Central memory CD8-positive, alpha-beta T cell (primary cell): ENCODE data around the gene COLQ.
"Not testable (repeated sequence)": the region's sequence is repeated elsewhere in the genome, so short reads cannot be mapped to it uniquely, and the experiment has no call there.

Source experiments
- ATAC-seq: fragments of 150-1000 bp; cut with Tn5 transposase; replicated peaks from 2 replicates; pipeline ENCODE4 v1.10.0; 2022; ENCODE audit warnings: mild to moderate bottlenecking, moderate FRiP score, moderate number of reproducible peaks; ENCODE audit not compliant: poor library complexity, severe bottlenecking; ENCODE audit errors: extremely low read depth
- DNase-seq, 2 donors: peaks; one replicate each; pipeline ENCODE4 v3.0.0; 2021; ENCODE audit warnings: low spot score in 2 of 2
- H3K27ac Mint-ChIP-seq: one replicate; pipeline ENCODE4 v1.8.0; 2022; ENCODE audit warnings: low read depth, mild to moderate bottlenecking, moderate library complexity, mixed read lengths
- H3K27me3 Mint-ChIP-seq: one replicate; pipeline ENCODE4 v1.8.0; 2022; ENCODE audit warnings: mixed read lengths
- H3K36me3 Mint-ChIP-seq: one replicate; pipeline ENCODE4 v1.8.0; 2022; ENCODE audit warnings: mild to moderate bottlenecking, moderate library complexity, mixed read lengths; ENCODE audit not compliant: insufficient read depth
- H3K4me1 Mint-ChIP-seq: one replicate; pipeline ENCODE4 v1.8.0; 2022; ENCODE audit warnings: mixed read lengths
- H3K4me3 Mint-ChIP-seq: one replicate; pipeline ENCODE4 v1.8.0; 2022; ENCODE audit warnings: mild to moderate bottlenecking, moderate library complexity, mixed read lengths
- H3K9me3 Mint-ChIP-seq: one replicate; pipeline ENCODE4 v1.8.0; 2022; ENCODE audit warnings: mixed read lengths

COLQ gene

GRCh38 chr3:15477951-15478639, 43.4 kb downstream of the COLQ start:
- no peaks in the 10 kb centered on the region for H3K4me1 Mint-ChIP-seq
- no peaks in the 10 kb centered on the region for H3K27me3 Mint-ChIP-seq
- H3K36me3 Mint-ChIP-seq, result no peaks in the 10 kb centered on the region
- no peak overlapping the region for H3K27ac Mint-ChIP-seq
- ATAC-seq (no peak), DNase-seq (no peak)
- H3K4me3 Mint-ChIP-seq, result no peak overlapping the region
- no peaks in the 10 kb centered on the region for H3K9me3 Mint-ChIP-seq

GRCh38 chr3:15476378-15476777, 45.1 kb downstream of the COLQ start:
- H3K9me3 Mint-ChIP-seq, result no peaks in the 10 kb centered on the region
- H3K4me3 Mint-ChIP-seq, result no peak overlapping the region
- H3K27me3 Mint-ChIP-seq, result no peaks in the 10 kb centered on the region
- no peak for DNase-seq
- H3K36me3 Mint-ChIP-seq, result peaks cover 1% of the 10 kb centered on the region
- no peaks in the 10 kb centered on the region for H3K4me1 Mint-ChIP-seq
- H3K27ac Mint-ChIP-seq, result no peak overlapping the region
- ATAC-seq, result no peak

GRCh38 chr3:15475161-15475560, 46.3 kb downstream of the COLQ start:
- Mint-ChIP-seq H3K4me3 (no peak overlapping the region), H3K27ac (no peak overlapping the region), H3K4me1 (no peaks in the 10 kb centered on the region), H3K9me3 (no peaks in the 10 kb centered on the region), H3K27me3 (no peaks in the 10 kb centered on the region), H3K36me3 (peaks cover 3% of the 10 kb centered on the region)
- ATAC-seq (no peak), DNase-seq (no peak)

GRCh38 chr3:15471861-15472260, 49.6 kb downstream of the COLQ start:
- Mint-ChIP-seq H3K27ac (no peak overlapping the region), H3K27me3 (no peaks in the 10 kb centered on the region), H3K4me1 (peaks cover 12% of the 10 kb centered on the region), H3K9me3 (no peaks in the 10 kb centered on the region), H3K4me3 (no peak overlapping the region), H3K36me3 (peaks cover 3% of the 10 kb centered on the region)
- DNase-seq (no peak), ATAC-seq (no peak)

GRCh38 chr3:15470849-15471248, 50.7 kb downstream of the COLQ start:
- H3K4me1 Mint-ChIP-seq, result peaks cover 16% of the 10 kb centered on the region
- H3K27me3 Mint-ChIP-seq, result no peaks in the 10 kb centered on the region
- DNase-seq (no peak), ATAC-seq (no peak)
- H3K4me3 Mint-ChIP-seq, result no peak overlapping the region
- H3K9me3 Mint-ChIP-seq, result no peaks in the 10 kb centered on the region
- peaks cover 3% of the 10 kb centered on the region for H3K36me3 Mint-ChIP-seq
- no peak overlapping the region for H3K27ac Mint-ChIP-seq

- no peak overlapping the region for H3K4me3 Mint-ChIP-seq
- H3K4me1 Mint-ChIP-seq, result peaks cover 16% of the 10 kb centered on the region
- no peaks in the 10 kb centered on the region for H3K9me3 Mint-ChIP-seq
- ATAC-seq (no peak), DNase-seq (no peak)
- H3K27ac Mint-ChIP-seq, result no peak overlapping the region
- H3K36me3 Mint-ChIP-seq, result peaks cover 3% of the 10 kb centered on the region
- no peaks in the 10 kb centered on the region for H3K27me3 Mint-ChIP-seq
Measured at GRCh38 chr3:15470261-15470660, 51.2 kb downstream of the COLQ start.

GRCh38 chr3:15467227-15468181, 54.0 kb downstream of the COLQ start:
- H3K4me1 Mint-ChIP-seq, result peaks cover 29% of the 10 kb centered on the region
- peak overlapping the region; percentile 55 for H3K4me3 Mint-ChIP-seq
- no peaks in the 10 kb centered on the region for H3K27me3 Mint-ChIP-seq
- peaks cover 3% of the 10 kb centered on the region for H3K36me3 Mint-ChIP-seq
- H3K9me3 Mint-ChIP-seq, result no peaks in the 10 kb centered on the region
- ATAC-seq (peak; percentile 84), DNase-seq (no peak)
- peak overlapping the region; percentile 83 for H3K27ac Mint-ChIP-seq

- peaks cover 2% of the 10 kb centered on the region for H3K36me3 Mint-ChIP-seq
- H3K4me3 Mint-ChIP-seq, result no peak overlapping the region
- no peak for ATAC-seq
- H3K9me3 Mint-ChIP-seq, result no peaks in the 10 kb centered on the region
- no peaks in the 10 kb centered on the region for H3K27me3 Mint-ChIP-seq
- DNase-seq, result no peak
- peaks cover 40% of the 10 kb centered on the region for H3K4me1 Mint-ChIP-seq
- H3K27ac Mint-ChIP-seq, result no peak overlapping the region
Measured at GRCh38 chr3:15465876-15466585, 55.5 kb downstream of the COLQ start.

- Mint-ChIP-seq H3K27me3 (no peaks in the 10 kb centered on the region), H3K4me1 (peaks cover 53% of the 10 kb centered on the region), H3K27ac (peak overlapping the region; percentile 36), H3K4me3 (no peak overlapping the region), H3K36me3 (peaks cover 2% of the 10 kb centered on the region), H3K9me3 (peaks cover 5% of the 10 kb centered on the region)
- no peak for DNase-seq
- no peak for ATAC-seq
Measured at GRCh38 chr3:15462451-15462850, 59.1 kb downstream of the COLQ start.

- peaks cover 5% of the 10 kb centered on the region for H3K9me3 Mint-ChIP-seq
- H3K4me1 Mint-ChIP-seq, result peaks cover 44% of the 10 kb centered on the region
- ATAC-seq (peak; percentile 56), DNase-seq (no peak)
- H3K27me3 Mint-ChIP-seq, result no peaks in the 10 kb centered on the region
- H3K27ac Mint-ChIP-seq, result no peak overlapping the region
- H3K36me3 Mint-ChIP-seq, result peaks cover 2% of the 10 kb centered on the region
- peak overlapping the region; percentile 63 for H3K4me3 Mint-ChIP-seq
Measured at GRCh38 chr3:15460891-15461531, 60.5 kb downstream of the COLQ start.

- no peak for ATAC-seq
- no peak overlapping the region for H3K27ac Mint-ChIP-seq
- no peaks in the 10 kb centered on the region for H3K27me3 Mint-ChIP-seq
- DNase-seq, result no peak
- peaks cover 36% of the 10 kb centered on the region for H3K4me1 Mint-ChIP-seq
- H3K4me3 Mint-ChIP-seq, result no peak overlapping the region
- peaks cover 2% of the 10 kb centered on the region for H3K36me3 Mint-ChIP-seq
- peaks cover 5% of the 10 kb centered on the region for H3K9me3 Mint-ChIP-seq
Measured at GRCh38 chr3:15458212-15458780, 63.2 kb downstream of the COLQ start.

GRCh38 chr3:15456915-15457314, 64.6 kb downstream of the COLQ start:
- not testable (repeated sequence) for ATAC-seq, DNase-seq, H3K27me3 Mint-ChIP-seq, H3K4me3 Mint-ChIP-seq, H3K9me3 Mint-ChIP-seq, H3K27ac Mint-ChIP-seq, H3K36me3 Mint-ChIP-seq
- peaks cover 31% of the 10 kb centered on the region for H3K4me1 Mint-ChIP-seq
